Stimulated activated CD4-positive, alpha-beta T cell treated with anti-CD3 and anti-CD28 coated beads, Interleukin-2, amount 100 ng/mL, for 4 hours (primary cell): ENCODE results near the gene ARHGAP45.

Source experiments
- DNase-seq: peaks from one replicate; pipeline ENCODE4 v3.0.0-alpha.2; 2020; ENCODE audit warnings: low read depth

The ARHGAP45 gene

DNA sequence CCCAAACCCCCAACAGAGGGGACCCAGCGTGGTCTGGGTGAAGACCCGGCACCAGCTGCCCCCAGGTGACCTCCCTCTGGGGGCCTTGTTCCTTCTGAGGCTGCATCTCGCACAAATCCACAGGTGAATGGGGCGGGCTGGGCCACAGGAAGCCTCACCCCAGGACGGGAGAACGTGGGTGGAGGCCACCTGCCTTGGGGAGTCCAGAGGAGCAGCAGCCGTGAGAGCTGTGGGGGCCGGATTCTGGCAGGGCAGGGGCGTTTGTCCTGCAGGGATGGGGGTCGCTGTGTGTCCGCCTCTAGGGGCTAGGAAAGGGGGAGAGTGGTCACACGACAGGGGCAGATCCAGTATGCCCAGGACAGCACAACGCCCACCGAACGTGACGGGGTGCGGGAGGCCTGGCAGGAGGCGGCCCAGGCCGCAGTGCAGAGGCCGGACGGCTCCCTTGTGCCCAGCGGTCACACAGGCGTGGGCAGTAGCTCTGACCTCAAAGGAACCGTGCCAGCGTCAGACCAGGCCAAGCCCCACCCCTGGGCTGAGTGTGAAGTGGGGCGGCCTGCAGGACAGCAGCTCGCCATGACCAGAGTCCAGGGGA, 21.5 kb downstream of the ARHGAP45 start:
- no peak for DNase-seq

DNA sequence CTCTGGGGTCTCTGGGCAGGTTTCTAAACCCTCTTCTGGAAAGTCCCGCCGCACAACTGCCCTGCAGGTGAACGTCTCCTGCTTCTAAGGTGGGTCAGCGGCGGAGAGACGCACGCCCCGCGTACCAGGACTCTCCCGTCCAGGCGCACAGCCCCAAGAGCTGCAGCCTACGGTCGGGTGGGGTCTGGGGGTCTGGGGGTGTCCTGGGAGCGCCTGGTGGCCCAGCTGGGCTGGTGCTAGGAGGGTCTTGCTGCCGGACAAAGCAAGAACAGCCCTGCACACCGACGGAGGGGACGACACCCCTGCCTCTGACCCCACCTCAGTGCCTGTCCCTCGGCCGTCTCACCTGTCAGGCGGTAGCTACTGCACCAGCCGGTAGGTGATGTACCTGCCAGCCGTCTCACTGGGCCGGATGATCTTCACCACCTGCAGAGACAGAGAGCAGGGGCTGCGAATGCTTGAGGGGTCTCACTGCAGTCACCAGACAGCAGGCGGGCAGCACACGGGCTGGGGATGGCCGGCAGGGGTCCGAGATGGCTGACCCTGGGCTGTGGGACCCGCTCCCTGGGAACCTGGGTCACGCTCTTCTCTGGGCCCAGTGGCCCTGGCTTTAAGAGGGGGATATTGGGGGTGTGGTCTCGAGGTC, 22.3 kb downstream of the ARHGAP45 start:
- no peak for DNase-seq

DNA sequence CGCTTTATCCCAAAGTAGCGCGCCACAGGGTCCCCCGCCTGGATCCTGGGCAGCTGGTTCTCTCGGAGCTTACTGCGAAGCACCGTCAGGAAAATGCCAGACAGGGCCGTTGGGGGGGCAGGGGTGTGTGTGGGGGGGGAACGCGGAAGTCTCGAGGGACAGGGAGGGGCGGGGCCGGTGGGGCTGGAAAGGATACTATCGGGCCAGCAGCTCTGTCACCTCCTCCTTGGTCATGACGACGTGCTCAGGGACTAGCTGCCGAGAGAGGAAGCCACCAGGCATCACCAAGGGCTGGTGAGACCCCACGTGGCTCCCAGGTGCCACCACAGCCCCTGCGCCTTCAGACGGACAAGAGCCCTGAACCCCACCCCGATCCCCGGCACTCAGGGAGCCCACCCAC, 22.9 kb downstream of the ARHGAP45 start:
- no peak for DNase-seq

DNA sequence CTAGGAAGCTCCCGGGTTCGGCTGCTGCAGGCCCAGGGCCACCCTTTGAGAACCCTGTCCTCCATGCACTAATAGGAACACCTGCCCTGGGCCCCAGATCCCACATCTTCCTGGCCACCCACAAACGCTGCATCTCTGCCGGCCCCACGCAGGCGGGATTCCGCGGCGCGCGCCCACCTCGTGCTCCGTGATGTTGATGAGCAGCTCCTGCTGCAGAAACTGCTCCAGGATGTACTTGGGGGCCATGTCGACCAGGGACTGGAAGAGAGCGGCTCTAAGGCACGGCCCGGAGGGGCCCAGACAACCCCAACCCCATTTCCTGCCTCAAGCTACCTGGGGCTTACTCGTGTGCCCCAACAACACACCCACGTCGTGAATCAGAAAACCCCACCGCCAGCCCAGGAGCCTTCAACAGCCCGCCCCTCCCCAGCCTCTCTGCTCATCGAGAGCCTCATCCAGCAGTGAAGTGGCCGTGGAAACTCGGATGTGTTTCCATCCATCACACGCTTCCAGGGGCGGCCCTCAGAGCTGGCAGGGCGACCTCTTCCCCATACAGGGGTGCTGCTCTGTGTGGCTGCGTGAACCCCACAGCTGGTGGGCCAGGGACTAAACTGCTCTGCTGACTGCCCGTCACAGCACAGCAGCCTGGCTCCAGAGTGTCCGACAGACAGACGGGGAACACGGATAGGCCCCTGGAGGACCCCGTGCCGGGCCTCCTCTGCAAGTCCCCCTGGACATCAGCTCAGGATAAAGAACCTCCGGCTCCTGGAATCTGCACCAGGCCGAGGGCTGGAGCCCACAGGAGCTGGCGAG, 24.0 kb downstream of the ARHGAP45 start:
- DNase-seq: no peak

DNA sequence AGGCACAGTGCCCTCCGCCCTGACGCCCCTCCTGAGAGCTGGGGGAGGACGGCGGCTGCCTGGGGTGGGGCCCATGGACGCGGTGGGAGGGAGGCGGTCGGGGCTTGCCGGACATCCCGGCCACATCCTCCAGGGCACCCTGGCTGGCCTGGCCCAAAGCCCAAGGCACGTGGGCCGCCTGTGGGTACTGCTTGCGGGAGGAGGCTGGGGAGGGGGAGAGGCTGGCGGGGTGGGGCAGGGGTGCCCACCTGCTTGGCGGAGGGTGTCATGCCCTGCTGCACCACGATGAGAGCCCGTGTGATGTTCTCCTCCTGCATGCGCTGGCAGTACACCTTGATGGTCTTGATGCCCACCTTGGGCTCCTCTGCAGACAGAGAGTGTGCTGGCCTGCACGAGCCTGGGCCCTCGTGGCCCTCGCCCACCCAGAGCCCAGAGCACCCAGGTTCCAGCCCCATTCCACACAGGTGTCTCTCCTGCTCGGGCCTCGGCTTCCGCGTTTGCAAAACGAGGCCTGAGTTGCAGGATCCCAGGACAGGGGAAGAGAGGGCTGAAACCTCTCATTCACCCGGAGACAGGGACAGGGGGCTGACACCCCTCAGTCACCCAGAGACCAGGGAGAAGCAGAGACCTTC, 24.7 kb downstream of the ARHGAP45 start:
- no peak for DNase-seq

DNA sequence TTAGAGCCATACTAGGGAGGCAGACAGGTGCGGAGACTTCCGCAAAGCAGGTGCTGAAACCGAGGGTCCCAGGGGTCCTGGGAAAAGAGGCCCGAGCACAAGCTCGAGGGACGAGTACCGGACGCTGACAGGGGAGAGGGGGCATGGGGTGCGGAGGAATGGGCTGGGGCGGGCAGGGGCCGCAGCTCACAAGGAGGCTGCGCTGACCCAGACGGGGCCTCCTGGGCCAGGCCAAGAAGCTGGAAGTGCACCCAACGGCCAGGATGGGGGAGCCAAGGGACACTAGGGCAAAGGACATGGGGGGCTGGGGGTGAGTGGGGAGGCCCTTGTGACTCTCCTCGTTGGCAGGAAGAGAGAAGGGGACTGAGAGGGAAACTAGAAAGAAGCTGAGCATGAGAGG, 26.4 kb downstream of the ARHGAP45 start:
- no peak for DNase-seq

DNA sequence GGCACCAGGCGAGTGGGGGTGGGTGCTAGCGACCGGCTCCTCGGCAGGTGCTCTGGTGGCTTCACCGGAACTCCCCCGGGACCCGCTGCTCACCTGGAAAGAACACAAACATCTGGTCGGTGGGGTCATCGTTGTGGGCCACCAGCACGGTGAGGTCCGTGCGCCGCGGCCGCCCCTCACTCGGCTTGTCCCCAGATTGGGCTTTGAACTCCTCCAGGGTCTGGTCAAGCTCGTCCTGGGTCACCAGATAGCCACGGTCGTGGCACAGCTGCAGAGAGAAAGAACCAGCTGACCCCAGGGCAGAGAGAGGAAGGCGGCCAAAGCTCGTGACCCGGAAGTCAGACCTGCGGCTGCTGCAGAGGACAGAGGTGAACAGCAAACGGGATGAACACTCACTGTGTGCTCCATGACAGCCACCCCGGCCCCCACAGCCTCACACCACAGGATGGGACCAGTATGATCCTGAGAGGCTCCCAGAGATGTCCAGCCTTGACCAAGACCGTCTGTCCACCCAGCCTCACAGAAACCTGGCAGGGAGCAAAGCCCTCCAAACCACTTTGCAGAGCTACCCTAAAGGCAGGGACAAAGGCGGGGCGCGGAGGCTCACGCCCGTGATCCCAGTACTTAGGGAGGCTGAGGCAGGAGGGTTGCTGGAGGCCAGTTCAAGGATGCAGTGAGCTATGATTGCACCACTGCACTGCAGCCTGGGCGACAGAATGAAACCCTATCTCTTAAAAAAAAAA, 27.0 kb downstream of the ARHGAP45 start:
- no peak for DNase-seq

DNA sequence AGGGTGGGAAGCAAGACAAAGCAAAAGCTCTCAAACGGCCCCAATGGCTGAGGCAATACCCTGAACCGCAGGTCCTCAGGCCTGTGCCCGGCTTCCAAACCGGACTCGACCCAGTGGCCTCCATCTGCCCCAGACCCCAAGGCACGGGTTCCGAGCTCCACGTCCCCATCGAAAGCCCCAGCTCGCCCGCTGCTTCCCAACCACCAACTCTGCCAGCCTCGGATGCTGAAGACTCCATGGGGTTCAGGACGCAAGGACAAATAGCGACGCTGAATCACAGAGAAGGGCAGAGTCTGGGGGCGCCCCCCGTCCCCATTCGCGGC, 27.6 kb downstream of the ARHGAP45 start:
- no peak for DNase-seq

DNA sequence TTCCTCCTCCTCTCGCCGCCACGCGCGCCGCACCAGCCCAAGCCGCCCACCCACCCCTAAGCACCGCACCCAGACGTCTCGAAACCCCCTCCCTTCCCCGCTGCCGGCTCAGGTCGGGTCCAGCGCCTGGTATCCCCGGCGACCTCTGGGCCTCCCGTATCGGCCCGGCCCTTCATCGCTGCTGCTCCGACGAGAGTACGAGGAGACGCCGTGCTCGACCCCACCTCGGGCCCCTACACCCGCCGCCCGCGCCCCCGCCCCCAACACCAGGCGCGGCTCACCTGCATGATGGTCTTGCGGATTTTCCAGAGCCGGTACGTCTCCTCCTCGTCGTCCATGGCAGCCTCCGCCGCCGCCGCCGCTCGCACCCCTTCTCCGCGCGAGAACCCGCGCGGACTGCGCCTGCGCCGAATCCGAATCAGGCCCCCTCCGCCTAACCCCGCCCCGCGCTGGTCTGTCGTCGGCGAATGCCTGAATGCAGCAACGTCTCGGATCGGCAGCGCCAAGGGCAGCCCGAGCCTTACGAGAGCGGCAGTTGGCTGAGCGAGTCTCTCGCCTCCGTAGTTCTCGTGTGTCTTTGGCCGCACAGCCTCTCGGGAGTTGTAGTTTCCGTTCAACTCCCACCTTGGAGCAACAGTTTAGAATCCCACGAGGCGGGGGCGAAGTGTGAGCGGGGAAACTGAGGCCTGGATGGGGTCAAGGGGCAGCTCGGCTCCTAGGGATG, 28.2 kb downstream of the ARHGAP45 start, which contains the start of gene POLR2E:
POLR2E (minus strand) TSS at position 398 of the 724 bp plus-strand sequence; CDS start at position 338, 60 bp downstream.
- DNase-seq: peak; percentile 97

DNA sequence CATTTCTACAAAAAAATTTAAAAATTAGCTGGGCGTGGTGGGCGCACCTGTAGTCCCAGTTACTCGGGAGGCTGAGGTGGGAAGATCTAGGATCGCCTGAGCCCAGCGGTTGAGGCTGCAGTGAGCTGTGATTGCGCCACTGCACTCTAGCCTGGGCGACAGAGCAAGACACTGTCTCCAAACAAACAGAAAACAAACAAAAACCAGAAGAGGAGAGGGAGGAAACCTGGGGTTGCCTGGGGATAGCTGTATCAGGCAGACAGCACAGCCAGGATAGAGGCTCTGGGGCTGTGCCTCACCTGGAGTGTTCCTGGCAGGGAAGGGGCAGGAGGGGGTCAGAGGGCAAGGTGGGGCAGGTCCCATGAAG, 30.8 kb downstream of the ARHGAP45 start:
- DNase-seq: no peak

DNA sequence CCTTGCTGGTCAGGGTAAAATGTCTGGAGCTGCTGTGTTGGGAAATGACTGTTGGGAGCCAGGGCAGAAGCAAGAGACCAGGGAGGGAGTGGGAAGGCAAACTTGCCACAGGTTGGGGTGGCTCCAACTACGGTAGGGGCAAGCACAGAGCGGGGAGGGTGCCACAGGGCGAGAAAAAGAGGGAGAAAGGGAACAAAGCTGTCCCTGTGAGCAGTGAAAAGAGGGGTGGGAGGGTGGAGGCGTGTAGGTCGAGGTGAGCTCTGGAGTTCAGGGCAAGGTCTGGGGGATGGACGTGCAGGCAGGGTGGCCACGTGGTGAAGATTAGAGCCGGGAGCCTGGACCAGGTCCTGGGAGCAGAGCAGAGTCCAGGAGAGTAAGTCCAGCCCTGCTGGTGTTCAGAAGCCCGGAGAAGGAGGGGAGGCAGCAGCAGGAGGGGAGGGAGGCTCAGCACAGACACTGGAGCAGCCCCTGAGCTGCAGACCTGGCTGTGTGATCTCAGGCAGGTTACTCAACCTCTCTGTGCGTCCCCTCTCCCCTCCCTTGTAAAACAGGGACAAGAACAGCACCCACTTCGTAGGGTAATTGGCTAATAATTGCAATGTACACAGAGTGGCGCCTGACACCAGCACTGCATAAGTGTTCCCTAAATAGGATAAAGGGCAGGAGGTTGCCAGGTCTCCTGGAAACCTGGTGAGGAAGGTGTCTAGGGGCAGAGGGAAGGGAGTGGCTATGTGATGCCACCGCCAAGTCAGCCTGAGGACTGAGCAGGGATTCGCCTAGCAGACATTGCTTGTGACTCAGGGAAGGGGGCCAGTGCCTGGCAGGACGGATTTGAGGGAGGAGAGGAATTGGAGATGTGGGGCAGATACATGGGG, 31.4 kb downstream of the ARHGAP45 start:
- no peak for DNase-seq

DNA sequence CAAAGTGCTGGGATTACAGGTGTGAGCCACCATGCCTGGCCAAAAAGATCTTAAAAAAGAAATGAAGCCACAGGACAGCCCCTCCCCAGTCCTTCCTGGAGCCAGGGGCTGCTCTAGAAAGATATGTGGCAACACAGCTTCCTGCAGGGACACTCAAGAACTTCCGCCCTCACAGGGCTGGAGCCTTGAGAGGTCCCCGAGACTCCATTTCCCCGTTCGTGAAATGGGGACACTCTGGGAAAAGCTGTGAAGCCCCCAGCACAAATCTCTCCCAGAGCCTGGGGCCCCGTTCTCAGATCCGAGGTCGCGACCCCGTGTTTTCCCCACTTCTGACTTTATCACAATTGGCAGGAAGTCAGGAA, 34.4 kb downstream of the ARHGAP45 start:
- no peak for DNase-seq

DNA sequence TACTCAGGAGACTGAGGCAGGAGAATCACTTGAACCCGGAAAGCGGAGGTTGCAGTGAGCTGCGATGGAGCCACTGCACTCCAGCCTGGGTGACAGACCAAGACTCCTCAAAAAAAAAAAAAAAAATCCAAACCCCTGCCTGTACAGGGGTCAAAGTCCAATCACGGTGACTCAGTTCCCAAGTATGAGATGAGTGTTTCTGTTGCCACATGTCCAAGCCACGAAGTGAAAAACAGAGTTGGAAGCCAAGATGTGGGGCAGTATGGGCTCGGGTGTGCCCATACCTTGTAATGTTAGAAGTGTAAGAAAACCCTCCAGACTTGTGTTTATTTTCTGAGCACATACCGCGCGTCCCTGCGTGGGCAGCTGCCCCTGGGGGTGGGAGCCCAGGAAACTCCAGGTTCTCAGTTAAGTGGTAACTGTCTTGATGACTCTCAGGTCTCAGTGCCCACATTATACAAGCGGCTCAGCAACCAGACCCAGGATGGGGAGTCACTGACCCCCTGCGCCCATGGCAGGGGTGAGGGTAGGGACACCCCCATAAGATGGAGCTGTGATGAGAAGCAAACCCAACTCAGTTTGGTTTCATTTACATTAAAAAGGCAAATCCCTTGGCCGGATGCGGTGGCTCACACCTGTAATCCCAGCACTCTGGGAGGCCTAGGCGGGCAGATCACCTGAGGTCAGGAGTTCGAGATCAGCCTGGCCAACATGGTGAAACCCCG, 35.6 kb downstream of the ARHGAP45 start:
- no peak for DNase-seq

DNA sequence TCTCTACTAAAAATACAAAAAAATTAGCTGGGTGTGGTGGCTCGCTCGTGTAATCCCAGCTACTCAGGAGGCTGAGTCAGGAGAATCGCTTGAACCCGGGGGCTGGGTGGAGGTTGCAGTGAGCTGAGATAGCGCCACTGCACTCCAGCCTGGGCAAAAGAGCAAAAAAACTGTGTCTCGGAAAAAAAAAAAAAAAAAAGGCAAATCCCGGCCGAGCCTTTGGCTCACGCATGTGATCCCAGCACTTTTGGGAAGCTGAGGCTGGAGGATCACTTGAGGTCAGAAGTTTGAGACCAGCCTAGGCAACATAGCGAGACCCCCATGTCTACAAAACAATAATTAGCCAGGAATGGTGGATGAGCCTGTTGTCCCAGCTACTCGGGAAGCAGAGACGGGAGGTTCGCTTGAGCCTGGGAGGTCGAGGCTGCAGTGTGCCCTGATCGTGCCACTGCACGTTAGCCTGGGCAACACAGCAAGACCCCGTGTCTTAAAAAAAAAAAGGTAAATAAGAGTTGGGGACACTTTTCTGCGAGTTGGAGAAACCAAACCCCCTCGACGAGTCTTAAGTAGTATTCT, 36.3 kb downstream of the ARHGAP45 start:
- no peak for DNase-seq

DNA sequence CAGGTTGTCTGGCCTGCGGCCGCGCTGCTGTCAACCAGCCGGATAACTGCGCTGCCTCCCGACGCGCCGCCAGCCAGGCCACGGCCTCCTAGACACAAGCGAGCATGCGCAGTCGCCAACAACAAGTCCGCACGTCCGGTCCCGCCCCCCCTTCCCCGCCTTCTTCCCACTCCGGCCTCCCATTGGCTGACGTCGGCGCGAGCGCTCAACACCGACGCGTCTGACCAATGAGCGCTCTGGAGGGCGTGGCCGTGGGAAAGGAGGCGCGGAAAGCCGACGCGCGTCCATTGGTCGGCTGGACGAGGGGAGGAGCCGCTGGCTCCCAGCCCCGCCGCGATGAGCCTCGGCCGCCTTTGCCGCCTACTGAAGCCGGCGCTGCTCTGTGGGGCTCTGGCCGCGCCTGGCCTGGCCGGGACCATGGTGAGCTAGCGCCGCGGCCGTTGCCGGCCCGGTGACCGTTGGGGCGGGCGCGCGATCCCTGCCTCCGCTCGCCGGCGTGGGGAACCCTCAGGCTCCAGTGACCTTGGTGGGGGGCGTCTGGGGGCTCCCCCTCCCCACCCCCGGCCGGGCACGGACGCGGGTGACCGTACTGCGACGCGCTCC, 36.8 kb downstream of the ARHGAP45 start, which contains the start of gene GPX4:
GPX4 (plus strand) TSS at position 287 of the 603 bp plus-strand sequence; CDS start at position 337, 50 bp downstream.
- DNase-seq: peak; percentile 98

DNA sequence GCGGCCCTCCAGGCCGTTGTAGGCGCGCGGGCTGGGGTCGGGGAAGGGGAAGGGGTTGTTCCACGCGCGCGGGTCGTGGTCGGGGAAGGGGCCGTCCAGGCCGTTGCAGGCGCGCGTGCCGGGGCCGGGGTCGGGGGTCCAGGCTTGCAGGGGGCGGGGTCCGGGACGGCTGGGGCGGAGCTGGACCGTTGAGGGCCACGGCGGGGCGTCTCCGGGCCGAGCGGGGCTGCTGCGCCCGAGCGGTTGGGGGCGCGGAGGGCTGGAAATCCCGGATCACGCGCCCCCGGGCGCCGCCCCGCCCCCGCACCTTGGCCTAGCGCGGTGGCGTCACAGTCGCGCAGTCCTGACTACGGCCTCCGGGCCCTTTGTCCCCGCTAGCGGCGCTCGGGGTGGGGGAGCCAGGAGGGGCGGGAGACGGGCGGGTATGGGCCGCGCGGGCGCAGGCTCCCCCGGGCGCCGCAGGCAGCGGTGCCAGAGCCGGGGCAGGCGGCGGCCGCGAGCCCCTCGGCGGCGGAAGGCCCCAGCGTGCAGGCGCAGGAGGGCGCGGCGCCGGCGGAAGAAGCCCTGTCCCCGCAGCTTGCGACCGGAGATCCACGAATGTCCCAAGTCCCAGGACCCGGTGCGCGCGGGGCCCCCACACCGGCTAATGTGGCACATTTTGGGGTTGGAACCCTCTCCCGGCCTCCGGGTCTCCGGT, 37.5 kb downstream of the ARHGAP45 start:
- DNase-seq: peak; percentile 53

DNA sequence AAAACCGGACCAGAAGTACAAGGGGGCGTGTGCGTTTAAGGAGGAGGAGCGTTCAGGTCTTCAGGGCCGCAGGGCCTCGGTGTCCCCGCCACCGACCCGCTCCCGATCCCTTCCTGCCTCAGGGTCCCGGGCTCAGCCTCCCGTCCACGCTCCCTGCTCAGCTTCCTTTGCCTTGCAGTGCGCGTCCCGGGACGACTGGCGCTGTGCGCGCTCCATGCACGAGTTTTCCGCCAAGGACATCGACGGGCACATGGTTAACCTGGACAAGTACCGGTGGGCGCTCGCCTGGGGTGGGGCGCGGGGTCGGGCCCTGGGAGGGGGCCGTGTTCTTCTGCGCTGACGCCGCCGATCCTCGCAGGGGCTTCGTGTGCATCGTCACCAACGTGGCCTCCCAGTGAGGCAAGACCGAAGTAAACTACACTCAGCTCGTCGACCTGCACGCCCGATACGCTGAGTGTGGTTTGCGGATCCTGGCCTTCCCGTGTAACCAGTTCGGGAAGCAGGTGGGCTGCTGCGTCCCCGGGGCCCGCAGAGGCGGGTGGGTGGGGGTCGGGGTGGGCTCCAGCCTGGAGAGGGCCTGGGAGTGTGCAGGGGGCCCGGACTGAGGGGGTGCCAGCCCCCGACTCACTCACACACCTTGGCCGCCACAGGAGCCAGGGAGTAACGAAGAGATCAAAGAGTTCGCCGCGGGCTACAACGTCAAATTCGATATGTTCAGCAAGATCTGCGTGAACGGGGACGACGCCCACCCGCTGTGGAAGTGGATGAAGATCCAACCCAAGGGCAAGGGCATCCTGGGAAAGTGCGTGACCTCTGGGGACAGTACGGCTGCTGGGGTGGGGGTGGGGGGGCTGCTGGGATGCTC, 38.3 kb downstream of the ARHGAP45 start:
- no peak for DNase-seq
